ENCODE measurements around the gene MPV17L2. TPM values are rescaled to one million over a fixed set of nuclear protein-coding genes. Genes with fewer than 3 reads are reported as not detected.

Gene MPV17L2
- polyA plus RNA-seq, 1 donor from 2014 or later: 17.7 TPM

DNA sequence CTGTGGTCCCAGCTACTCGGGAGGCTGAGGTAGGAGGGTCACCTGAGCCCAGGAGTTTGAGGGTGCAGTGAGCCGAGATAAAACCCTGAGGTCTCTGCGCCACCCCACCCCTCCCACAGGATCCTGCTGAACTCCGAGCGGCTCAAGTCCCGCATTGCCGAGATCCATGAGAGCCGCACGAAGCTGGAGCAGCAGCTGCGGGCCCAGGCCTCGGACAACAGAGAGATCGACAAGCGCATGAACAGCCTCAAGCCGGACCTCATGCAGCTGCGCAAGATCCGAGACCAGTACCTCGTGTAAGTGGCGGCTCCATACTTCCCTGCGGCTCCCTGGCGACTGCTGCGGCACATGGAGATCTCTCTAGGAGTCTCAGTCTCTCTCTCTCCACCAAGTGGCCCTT, 26.0 kb upstream of the MPV17L2 start:
- Histone ChIP-seq H3K27me3 (ENCODE audit: insufficient read depth, low read depth, low read length) (no peaks in the 10 kb centered on the region), H3K36me3 (ENCODE audit: insufficient read depth, low read length) (no peaks in the 10 kb centered on the region), H3K9ac (ENCODE audit: low read length) (no peak overlapping the region), H3K79me2 (replicated peaks; ENCODE audit: insufficient read depth, low read length) (no peaks in the 10 kb centered on the region), H3K4me2 (ENCODE audit: low read length) (no peak overlapping the region), H2AFZ (ENCODE audit: low read depth, low read length) (no peak overlapping the region), H4K20me1 (ENCODE audit: insufficient read depth) (no peaks in the 10 kb centered on the region), H3K9me2 (ENCODE audit: insufficient read depth, low read length) (no peaks in the 10 kb centered on the region), H3F3A (ENCODE audit: insufficient read depth, low read length, poor library complexity, severe bottlenecking) (no peaks in the 10 kb centered on the region), H3K4me3 (ENCODE audit: low read length) (no peak overlapping the region), H3K9me3 (ENCODE audit: low read length) (no peaks in the 10 kb centered on the region), H3K27ac (ENCODE audit: low read length) (no peak overlapping the region)
- TF ChIP-seq, protein P1, sequence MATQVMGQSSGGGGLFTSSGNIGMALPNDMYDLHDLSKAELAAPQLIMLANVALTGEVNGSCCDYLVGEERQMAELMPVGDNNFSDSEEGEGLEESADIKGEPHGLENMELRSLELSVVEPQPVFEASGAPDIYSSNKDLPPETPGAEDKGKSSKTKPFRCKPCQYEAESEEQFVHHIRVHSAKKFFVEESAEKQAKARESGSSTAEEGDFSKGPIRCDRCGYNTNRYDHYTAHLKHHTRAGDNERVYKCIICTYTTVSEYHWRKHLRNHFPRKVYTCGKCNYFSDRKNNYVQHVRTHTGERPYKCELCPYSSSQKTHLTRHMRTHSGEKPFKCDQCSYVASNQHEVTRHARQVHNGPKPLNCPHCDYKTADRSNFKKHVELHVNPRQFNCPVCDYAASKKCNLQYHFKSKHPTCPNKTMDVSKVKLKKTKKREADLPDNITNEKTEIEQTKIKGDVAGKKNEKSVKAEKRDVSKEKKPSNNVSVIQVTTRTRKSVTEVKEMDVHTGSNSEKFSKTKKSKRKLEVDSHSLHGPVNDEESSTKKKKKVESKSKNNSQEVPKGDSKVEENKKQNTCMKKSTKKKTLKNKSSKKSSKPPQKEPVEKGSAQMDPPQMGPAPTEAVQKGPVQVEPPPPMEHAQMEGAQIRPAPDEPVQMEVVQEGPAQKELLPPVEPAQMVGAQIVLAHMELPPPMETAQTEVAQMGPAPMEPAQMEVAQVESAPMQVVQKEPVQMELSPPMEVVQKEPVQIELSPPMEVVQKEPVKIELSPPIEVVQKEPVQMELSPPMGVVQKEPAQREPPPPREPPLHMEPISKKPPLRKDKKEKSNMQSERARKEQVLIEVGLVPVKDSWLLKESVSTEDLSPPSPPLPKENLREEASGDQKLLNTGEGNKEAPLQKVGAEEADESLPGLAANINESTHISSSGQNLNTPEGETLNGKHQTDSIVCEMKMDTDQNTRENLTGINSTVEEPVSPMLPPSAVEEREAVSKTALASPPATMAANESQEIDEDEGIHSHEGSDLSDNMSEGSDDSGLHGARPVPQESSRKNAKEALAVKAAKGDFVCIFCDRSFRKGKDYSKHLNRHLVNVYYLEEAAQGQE (IDR thresholded peaks at IDR 0.05; ENCODE audit: borderline replicate concordance): no peak
- TF ChIP-seq, protein P2, sequence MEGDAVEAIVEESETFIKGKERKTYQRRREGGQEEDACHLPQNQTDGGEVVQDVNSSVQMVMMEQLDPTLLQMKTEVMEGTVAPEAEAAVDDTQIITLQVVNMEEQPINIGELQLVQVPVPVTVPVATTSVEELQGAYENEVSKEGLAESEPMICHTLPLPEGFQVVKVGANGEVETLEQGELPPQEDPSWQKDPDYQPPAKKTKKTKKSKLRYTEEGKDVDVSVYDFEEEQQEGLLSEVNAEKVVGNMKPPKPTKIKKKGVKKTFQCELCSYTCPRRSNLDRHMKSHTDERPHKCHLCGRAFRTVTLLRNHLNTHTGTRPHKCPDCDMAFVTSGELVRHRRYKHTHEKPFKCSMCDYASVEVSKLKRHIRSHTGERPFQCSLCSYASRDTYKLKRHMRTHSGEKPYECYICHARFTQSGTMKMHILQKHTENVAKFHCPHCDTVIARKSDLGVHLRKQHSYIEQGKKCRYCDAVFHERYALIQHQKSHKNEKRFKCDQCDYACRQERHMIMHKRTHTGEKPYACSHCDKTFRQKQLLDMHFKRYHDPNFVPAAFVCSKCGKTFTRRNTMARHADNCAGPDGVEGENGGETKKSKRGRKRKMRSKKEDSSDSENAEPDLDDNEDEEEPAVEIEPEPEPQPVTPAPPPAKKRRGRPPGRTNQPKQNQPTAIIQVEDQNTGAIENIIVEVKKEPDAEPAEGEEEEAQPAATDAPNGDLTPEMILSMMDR (IDR thresholded peaks at IDR 0.05; ENCODE audit: poor library complexity, severe bottlenecking): no peak
- TF ChIP-seq RAD21 (conservative IDR thresholded peaks at IDR 0.05) (no peak), TAF1 (IDR thresholded peaks at IDR 0.05; ENCODE audit: low read depth) (no peak), EP300 (conservative IDR thresholded peaks at IDR 0.05; ENCODE audit: poor library complexity, severe bottlenecking) (no peak), EZH2 (IDR thresholded peaks at IDR 0.05; ENCODE audit: borderline replicate concordance, insufficient read depth, low read length, poor library complexity, severe bottlenecking) (no peak), MXI1 (conservative IDR thresholded peaks at IDR 0.05; ENCODE audit: poor library complexity, severe bottlenecking) (no peak), POLR2AphosphoS5 (IDR thresholded peaks at IDR 0.05) (no peak), SMC3 (conservative IDR thresholded peaks at IDR 0.05; ENCODE audit: poor library complexity) (no peak)

DNA sequence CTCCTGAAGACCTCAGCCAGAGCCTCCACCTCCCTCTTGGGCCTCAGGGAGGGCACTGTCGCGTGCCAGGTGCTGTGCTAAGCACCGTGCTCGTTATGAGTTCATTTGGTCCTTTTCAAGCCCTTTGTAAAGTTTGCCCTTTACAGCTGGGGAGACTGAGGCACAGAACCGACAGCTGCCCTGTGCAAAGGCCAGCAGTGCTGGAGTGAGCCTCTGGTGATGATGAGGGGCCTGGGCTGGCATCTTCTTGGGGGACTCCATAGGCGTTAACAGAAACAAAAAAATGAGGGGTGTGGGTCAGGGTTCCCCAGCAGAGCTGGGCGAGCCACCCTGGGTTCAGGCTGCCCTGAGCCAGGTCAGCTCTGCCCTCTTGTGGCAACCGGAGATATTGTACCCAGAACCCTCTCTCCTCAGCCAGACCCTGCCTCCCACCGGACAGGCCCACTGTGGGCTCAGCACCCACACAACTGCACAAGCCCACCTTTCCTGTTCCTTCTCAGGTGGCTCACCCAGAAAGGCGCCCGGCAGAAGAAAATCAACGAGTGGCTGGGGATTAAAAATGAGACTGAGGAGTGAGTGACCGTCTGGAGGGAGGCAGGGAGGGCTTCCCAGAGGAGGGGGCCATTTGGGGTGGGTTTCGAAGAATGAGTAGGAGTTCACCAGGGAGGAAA, 24.9 kb upstream of the MPV17L2 start:
- Histone ChIP-seq H2AFZ (ENCODE audit: low read depth, low read length) (no peak overlapping the region), H3K9me2 (ENCODE audit: insufficient read depth, low read length) (no peaks in the 10 kb centered on the region), H3F3A (ENCODE audit: insufficient read depth, low read length, poor library complexity, severe bottlenecking) (no peaks in the 10 kb centered on the region), H3K9ac (ENCODE audit: low read length) (no peak overlapping the region), H4K20me1 (ENCODE audit: insufficient read depth) (no peaks in the 10 kb centered on the region), H3K27ac (ENCODE audit: low read length) (no peak overlapping the region), H3K4me2 (ENCODE audit: low read length) (no peak overlapping the region), H3K36me3 (ENCODE audit: insufficient read depth, low read length) (no peaks in the 10 kb centered on the region), H3K79me2 (replicated peaks; ENCODE audit: insufficient read depth, low read length) (no peaks in the 10 kb centered on the region), H3K9me3 (ENCODE audit: low read length) (no peaks in the 10 kb centered on the region), H3K27me3 (ENCODE audit: insufficient read depth, low read depth, low read length) (no peaks in the 10 kb centered on the region), H3K4me3 (ENCODE audit: low read length) (no peak overlapping the region)
- TF ChIP-seq MXI1 (conservative IDR thresholded peaks at IDR 0.05; ENCODE audit: poor library complexity, severe bottlenecking) (no peak), RAD21 (conservative IDR thresholded peaks at IDR 0.05) (peak; percentile 58), SMC3 (conservative IDR thresholded peaks at IDR 0.05; ENCODE audit: poor library complexity) (peak; percentile 66)
- TF ChIP-seq, protein P2 (IDR thresholded peaks at IDR 0.05; ENCODE audit: poor library complexity, severe bottlenecking): peak; percentile 64
